Activated CD8-positive, alpha-beta memory T cell treated with anti-CD3 and anti-CD28 coated beads for 36 hours (primary cell): ENCODE results near the gene C17orf58. TPM values are rescaled to one million over a fixed set of nuclear protein-coding genes. Genes with fewer than 3 reads are reported as not detected.
"Not testable (repeated sequence)": the region's sequence is repeated elsewhere in the genome, so short reads cannot be mapped to it uniquely, and the experiment has no call there.

Experiments
- CTCF ChIA-PET: fragments of 350-600 bp; sonication (Branson Sonifier 250); formaldehyde crosslinking; loops from one replicate; lab custom pipeline; 2021; ENCODE audit warnings: antibody characterized with exemption; lab: Charles Lee
- POLR2A ChIA-PET: fragments of 350-600 bp; sonication (Branson Sonifier 250); formaldehyde crosslinking; loops from one replicate; lab custom pipeline; 2021; ENCODE audit warnings: antibody characterized with exemption; lab: Charles Lee
- total RNA-seq, 2 experiments: library from RNA; stranded (reverse); gene quantifications; one replicate each; pipeline ENCODE4 v1.2.3, GENCODE V29; 2021

Gene C17orf58
- total RNA-seq, 2 experiments from 2014 or later: 35.7 to 37.7 TPM

DNA sequence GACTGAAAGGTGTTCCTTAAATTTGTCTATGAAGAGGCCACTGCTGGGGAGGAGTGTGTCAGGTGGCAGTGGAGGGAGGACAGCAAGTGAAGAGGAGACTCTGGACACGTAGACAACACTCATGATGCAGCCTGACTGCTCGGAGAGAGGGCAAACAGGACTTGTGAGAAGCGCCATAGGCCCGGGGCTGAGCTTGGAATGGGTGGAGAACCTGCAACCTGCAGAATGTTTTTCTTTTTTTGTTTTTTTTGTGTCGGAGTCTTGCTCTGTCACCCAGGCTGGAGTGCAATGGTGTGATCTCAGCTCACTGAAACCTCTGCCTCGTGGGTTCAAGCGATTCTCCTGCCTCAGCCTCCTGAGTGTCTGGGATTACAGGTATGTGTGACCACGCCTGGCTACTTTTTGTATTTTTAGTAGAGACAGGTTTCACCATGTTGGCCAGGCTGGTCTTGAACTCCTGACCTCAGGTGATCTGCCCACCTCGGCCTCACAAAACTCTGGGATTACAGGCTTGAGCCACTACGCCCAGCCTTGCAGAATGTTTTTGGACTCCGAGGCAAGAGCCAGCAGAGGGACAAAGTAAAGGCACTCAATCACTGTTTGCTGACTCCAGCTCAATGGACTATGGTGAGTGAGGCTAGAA, 18.9 kb upstream of the C17orf58 start:
- ChIA-PET POLR2A (interaction anchor here (0.7 kb wide), 1 partner anchor 17 kb away, joined by 3 read pairs; no protein-coding TSS in a partner anchor), CTCF (no interaction called here)

DNA sequence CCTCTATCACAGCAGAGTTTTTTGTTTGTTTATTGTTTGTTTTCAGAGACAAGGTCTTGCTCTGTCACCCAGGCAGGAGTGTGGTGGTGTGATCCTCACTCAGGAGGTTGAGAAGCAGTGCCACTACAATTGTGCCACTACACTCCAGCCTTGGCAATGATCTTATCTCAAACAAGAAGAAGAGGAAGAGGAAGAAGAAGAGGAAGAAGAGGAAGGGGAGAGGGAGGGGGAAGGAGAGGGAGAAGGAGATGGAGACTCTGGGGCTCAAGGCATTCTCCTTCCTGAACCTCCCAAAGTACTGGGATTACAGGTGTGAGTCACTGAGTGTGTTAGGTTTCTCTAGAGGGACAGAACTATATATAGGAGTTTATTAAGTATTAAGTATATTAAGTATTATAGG, 17.1 kb upstream of the C17orf58 start:
- ChIA-PET POLR2A (no interaction called here), CTCF (no interaction called here)

DNA sequence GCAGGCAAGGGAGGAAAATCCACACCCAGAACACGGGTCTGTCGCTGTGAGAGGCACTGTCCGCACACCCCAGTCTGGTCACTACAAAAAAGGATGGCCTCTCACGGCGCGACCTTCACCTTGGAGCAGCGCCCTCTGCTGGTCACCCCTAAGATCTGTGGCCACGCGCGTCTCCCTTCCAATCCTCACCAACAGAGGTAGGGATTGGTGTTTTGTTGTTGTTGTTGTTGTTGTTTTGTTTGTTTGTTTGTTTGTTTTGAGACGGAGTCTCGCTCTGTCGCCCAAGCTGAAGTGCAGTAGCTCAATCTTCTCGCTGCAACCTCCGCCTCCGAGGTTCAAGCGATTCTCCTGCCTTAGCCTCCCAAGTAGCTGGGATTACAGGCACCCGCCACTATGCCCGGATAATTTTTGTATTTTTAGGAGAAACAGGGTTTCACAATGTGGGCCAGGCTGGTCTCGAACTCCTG, 15.0 kb upstream of the C17orf58 start:
- ChIA-PET CTCF (interaction anchor here (0.7 to 1.2 kb wide), 4 partner anchors 8 to 104 kb away, joined by 3 to 4 read pairs (median 4); no protein-coding TSS in a partner anchor), POLR2A (no interaction called here)

DNA sequence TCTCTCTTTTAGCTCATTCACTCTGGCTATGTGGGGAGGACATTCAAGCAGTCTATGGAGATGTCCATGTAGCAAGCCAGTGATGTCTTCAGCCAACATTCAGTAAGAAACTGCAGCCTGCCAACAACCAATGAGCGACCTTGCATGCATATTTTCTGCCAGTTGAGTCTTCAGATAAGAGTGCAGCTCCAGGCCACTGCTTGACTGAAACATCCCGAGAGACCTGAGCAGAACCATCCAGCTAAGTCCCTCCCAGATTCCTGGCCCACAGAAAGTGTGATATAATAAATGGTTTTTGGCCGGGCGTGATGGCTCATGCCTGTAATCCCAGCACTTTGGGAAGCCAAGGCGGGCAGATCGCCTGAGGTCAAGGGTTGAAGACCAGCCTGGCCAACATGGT, 10.5 kb upstream of the C17orf58 start:
- ChIA-PET CTCF (interaction anchor here (1.2 kb wide), 1 partner anchor 53 kb away, joined by 3 read pairs; no protein-coding TSS in a partner anchor), POLR2A (interaction anchor here (0.9 kb wide), 1 partner anchor 53 kb away, joined by 3 read pairs; no protein-coding TSS in a partner anchor)

- POLR2A ChIA-PET: no interaction called here
- CTCF ChIA-PET: no interaction called here
Measured at GRCh38 chr17:68004201-68004600, 7.9 kb upstream of the C17orf58 start.

DNA sequence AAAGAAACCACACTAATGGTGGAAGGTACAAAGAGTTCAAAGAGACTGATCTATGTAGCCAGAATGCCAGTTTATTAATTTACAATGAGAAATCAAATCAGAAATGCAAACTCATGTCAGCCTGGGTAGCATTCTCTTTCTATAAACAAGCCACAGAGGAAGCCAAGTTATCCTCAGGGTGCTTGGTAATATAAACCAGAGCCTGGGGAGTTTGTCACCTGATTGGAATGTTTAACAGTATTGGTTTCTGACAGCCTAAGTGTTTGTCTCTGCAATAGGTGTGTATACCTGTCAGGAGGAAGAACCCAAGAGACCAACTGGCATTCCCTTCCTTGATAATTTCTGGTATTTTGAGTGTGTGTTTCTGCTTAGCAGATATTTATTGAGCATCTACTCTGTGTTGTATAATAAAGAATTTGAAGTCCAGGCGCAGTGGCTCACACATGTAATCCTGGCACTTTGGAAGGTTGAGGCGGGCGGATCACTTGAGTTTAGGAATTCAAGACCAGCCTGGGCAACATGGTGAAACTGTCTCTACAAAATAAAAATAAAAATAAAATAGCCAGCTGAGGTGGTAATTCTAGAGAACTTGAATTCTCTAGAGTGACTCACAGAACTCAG, 3.1 kb upstream of the C17orf58 start:
- POLR2A ChIA-PET: no interaction called here
- CTCF ChIA-PET: no interaction called here

DNA sequence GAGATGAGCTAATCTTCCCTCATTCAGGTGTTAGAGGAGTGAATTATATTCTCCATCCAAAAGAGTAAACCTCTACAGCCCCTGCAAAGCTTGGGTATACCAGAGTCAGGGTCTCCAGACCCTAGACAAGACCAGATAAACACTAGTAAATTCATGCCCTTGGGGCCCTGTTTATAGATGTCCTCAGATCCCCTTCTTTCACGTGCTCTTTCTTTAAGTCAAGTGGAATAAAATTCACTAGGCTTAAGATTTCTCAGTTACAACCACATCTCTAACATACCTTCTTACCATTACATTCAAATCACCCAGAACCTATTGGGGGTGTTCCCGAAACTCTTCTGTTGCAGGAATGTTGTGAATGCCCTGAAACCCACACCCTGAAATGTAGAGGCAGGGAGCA, 2.2 kb upstream of the C17orf58 start:
- ChIA-PET POLR2A (interaction anchor here (0.6 kb wide), 1 partner anchor 17 kb away, joined by 3 read pairs; no protein-coding TSS in a partner anchor), CTCF (no interaction called here)

DNA sequence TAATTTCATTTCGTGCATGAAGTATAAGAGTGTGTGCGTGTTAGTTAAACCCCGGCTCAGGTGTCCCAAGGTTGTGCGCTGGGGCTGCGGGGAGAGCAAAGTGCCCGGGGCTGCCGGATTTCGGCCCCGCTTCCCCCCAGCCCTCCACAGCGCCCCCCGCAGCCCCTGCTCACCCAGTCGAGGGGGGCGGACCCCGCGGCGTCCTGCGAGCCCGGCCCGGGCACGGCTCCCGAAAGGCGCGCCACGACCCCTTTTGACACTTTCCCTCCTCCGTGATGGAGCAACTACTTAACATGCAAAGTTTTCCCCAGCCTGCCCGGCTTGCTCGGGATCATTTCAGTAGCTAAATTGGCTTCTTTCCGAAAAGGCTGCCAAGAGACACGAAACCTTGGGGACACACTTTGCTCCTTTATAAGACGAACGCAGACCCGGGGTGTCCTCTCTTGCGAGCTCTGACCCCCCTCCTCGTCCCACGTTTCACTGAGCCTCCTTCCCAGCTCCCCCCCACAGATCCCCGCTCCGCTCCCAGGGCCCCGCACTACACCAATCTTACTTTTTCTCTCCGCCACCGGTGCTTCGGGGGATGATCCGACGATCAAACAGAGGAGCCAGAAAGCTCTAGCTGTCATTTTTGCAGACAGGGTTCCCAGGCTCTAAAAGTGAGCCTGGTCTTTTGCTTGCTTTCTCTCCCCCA, 552 bp downstream of the C17orf58 start:
- CTCF ChIA-PET: no interaction called here

DNA sequence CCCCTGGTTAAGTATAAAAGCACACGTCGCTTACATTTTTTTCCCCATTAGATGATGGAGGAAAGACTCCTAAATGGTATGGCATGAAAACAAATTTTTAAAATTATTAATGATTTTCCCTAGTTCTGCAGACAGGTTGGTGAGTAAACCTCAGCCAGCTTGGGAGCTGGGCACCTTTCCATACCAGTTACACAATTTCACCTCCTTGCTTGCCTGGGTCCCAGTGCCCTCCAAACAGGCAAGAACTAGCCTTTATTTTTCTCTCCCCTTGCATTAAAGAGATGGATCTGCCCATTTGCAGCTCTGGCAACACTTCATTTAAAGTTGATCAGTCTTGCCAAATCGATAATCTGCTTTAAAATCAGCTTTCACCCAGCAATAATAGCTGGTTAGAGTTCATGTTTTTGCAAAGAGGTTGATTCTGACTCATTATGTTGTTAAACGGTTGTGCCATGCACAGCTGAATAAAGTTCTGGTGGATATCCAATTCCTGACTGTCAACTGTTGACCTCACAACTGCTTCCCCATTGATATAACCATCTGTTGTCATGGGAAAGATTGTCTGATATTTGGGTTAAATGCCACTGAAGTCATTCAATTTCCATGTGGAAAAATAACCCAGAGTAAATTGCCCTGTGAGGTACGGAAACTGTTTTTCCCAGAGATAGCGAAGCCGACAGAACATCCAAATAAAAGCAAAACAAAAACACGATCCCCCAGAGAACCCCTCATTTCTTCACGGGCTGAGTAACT, 1.3 kb downstream of the C17orf58 start:
- CTCF ChIA-PET: no interaction called here
- POLR2A ChIA-PET: no interaction called here

More for the DNA sequence above, 552 bp downstream of the C17orf58 start:
- POLR2A ChIA-PET: interaction anchor here (1.0 to 2.4 kb wide), 2 partner anchors 24 to 40 kb away, joined by 3 to 8 read pairs; partner anchors contain the start of gene KPNA2

GRCh38 chr17:67993998-67994361, 2.3 kb downstream of the C17orf58 start:
- POLR2A ChIA-PET: no interaction called here
- CTCF ChIA-PET: no interaction called here

GRCh38 chr17:67993153-67993997, 2.9 kb downstream of the C17orf58 start:
- POLR2A ChIA-PET: no interaction called here
- CTCF ChIA-PET: no interaction called here

DNA sequence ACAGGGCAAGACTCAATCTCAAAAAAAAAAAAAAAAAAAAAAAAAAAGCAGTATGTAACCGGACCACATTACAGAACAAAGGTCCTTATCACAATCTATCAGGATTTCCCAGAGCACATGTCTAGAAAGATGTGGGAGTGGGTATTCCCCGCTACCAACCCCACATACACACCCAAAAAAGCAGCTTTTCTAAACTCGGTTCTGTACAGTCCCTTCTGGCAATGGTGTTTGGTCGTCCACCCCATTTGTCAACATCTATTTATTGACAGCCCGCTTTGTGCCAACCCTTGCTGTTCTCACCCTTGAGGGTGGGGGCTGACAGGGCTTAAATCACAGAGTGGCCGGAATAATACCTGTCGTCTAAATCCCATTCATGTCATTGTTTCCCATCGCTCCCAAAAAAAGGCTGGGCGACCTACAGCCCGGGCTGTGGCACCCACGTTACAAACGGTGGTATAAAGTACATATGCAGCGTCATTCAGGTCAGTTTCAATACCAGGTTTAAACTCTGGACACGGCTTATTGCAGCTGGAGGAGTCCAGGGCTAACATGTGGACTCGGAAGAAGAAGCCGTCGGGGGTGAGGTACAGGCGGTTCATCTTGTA, 3.6 kb downstream of the C17orf58 start:
- ChIA-PET POLR2A (no interaction called here), CTCF (no interaction called here)

DNA sequence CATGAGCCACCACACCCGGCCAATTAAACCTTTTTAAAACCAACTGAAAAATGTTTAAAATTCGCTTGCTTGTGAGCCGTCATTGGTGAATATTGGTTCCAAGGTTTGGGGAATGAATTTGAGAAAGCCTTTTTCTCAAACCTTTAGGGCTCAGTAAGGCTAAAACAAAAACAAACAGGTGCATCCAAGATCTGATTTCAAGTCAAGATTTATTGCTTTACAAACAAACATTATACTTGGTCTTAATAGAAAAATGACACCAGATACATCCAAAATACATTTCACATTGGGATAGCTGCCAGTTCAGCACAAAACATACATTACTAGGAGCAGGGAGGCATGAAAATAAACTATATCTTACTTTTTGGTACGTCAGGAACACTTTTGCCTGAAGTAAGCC, 5.4 kb downstream of the C17orf58 start:
- POLR2A ChIA-PET: no interaction called here
- CTCF ChIA-PET: no interaction called here

DNA sequence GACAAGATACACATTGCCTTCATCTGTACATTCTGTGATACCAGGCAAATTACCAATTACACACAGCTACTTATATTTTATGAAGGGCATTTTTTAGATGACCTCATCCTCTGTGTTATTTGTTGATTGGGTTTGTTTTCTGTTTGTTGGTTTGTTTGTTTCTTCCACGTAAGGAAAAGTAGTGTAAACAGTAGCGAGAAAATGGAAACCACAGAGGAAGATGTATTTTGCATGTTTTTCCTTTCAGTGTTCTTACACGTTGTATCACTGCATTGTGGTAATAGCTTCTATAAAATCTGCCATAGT, 12.9 kb downstream of the C17orf58 start:
- ChIA-PET CTCF (no interaction called here), POLR2A (no interaction called here)

GRCh38 chr17:67982686-67983382, 13.4 kb downstream of the C17orf58 start:
- CTCF ChIA-PET: no interaction called here
- POLR2A ChIA-PET: no interaction called here

GRCh38 chr17:67982034-67982640, 14.1 kb downstream of the C17orf58 start:
- ChIA-PET POLR2A (no interaction called here), CTCF (no interaction called here)

DNA sequence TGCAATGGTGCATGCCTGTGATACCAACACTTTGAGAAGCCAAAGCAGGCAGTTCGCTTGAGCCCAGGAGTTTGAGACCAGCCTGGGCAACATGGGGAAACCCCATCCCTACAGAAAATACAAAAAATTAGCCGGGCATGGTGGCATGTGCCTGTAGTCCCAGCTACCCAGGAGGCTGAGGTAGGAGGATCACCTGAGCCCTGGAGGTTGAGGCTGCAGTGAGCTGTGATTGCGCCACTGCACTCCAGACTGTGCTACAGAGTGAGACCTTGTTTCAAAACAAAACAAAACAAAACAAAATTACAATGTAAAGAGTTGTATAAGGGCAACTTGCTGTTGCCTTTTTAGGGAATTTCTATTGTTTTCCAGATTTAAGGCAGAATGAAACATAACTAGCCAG, 15.4 kb downstream of the C17orf58 start:
- POLR2A ChIA-PET, CTCF ChIA-PET: not testable (repeated sequence)

DNA sequence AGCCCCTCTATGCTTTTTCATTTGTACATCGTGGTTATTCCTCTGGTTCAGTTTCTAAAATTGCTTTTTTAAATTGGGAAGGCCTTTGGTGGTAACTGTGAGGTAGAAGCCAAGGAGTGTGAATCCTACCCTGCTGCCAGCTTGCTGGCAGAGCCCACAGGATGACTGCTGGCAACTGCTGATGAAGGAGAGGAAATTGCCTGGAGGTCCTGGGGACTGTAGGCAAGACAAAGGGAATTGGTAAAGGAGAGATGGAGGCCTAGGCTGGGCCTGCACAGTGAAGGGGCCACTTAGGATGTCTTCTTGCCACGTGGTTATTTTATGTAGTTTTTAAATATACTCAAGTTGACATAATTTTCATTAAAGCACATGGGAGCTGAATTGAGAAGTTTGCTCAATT, 15.8 kb downstream of the C17orf58 start:
- ChIA-PET POLR2A (no interaction called here), CTCF (no interaction called here)
